NCI-H510A treated with DMSO at 0.1 percent for 48 hours (cell line): Measurements from ENCODE around the gene LCE2D.

ENCODE experiments used
- DNase-seq: peaks from one replicate; lab custom pipeline; 2025; lab: John Stamatoyannopoulos, UW

The LCE2D gene

DNA sequence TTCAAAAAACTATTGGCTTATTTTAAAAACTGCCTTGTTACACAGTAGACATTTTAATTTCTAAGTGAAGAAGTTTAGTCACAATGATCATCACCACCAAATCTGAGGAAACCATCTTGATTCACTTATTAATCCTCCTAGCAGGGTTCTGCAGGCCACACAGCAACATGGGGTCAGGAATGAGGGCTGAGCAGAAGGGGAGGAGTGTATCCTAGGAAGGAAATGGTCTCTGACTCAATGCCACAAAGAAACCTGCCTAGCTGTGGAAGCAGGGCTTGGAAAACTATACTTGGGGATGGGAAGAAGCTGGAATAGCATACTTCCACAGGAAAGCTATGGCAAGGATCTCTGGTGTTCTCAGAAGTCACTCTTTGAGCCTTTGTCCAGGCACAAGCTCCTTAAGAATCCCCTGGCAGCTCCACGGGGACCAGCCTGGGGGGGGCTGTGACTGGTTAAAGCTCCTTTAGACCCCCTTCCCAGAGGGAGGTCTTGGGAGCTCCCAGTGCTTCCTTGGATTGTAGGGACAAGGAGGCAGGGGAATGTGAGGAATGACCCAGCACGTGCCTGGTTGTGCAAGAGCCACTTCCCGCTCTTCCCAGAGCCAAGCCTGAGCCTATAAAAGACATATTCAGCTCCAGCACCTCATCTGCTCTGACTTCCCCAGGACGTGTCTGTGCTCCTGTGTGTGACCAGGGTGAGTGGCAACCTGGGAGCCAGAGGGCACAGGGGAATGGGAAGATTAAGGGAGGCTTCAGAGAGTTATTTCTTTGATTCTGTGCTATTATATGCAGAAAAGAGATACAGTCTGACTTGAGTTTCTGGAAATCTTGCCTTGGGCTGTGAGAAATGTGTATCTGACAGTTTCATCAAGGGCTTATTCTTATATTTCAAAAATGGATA, 34.8 kb downstream of the LCE2D start, which contains the start of gene LCE2A:
Gene LCE2A (plus strand): TSS at position 645 of the 900 bp plus-strand sequence. CDS start 557 bp downstream, outside the sequence.
- DNase-seq, result no peak

DNA sequence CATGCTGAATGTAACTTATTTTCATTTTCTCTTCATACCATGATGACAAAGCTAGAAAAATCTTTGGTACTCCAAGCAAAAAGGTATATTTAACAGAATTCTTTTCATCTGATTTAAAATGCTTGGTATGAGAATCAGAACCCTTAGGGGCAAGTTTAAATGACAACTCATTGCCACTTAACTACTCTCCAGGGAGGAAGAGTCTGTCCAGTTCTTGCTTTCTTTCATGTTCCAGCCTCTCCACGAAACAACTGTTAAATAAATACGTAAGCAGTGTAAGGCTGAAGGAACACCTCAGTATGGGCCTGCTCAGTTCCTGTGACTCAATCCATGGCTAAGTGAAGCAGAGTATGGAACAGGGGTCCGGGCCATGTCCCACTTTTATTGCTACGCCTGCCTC, 36.6 kb downstream of the LCE2D start:
- DNase-seq, result no peak

DNA sequence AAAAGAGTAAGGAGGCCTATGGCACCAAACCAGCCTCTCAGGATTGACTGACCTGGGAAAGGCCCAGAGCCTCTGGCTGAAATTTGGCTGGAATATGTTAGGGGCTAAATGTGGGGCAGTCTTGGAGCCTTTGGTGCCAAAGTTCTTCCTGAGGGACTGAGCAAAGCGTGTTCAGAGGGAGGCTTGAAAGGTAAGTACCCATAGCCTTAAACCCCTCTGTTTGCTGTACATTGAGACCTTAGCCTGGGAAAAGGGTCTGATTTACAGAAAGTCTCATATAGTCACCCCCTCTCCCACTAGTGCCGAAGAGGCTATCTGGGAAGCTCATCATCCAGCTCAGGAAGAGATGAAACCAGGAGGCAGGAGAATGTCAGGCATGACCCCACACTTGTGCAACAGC, 44.7 kb downstream of the LCE2D start, which contains the start of gene LCE4A:
Gene LCE4A (plus strand): TSS at position 301 of the 400 bp plus-strand sequence. CDS start 916 bp downstream, outside the sequence.
- no peak for DNase-seq
